Endothelial cell (in vitro differentiated cells): ENCODE data around the gene TRAF3IP3. TPM values are rescaled to one million over a fixed set of nuclear protein-coding genes. Genes with fewer than 3 reads are reported as not detected.

Experiments used
- DNase-seq: peaks from one replicate; pipeline ENCODE4 v3.0.0; 2021; ENCODE audit warnings: low spot score
- H3K27ac Mint-ChIP-seq: one replicate; pipeline ENCODE4 v1.8.0; 2021; ENCODE audit warnings: mixed read lengths, inconsistent platforms; ENCODE audit not compliant: unreplicated experiment
- H3K27me3 Mint-ChIP-seq: one replicate; pipeline ENCODE4 v1.8.0; 2021; ENCODE audit warnings: mild to moderate bottlenecking, moderate library complexity, mixed read lengths, inconsistent platforms; ENCODE audit not compliant: unreplicated experiment
- H3K36me3 Mint-ChIP-seq: one replicate; pipeline ENCODE4 v1.8.0; 2021; ENCODE audit warnings: mild to moderate bottlenecking, low read depth, mixed read lengths, inconsistent platforms; ENCODE audit not compliant: unreplicated experiment
- H3K4me1 Mint-ChIP-seq: one replicate; pipeline ENCODE4 v1.8.0; 2021; ENCODE audit warnings: mild to moderate bottlenecking, mixed read lengths, inconsistent platforms; ENCODE audit not compliant: unreplicated experiment
- H3K4me3 Mint-ChIP-seq: one replicate; pipeline ENCODE4 v1.8.0; 2021; ENCODE audit warnings: mild to moderate bottlenecking, mixed read lengths, inconsistent platforms; ENCODE audit not compliant: unreplicated experiment
- H3K9me3 Mint-ChIP-seq: one replicate; pipeline ENCODE4 v1.8.0; 2021; ENCODE audit warnings: mixed read lengths, inconsistent platforms; ENCODE audit not compliant: unreplicated experiment
- total RNA-seq: library from RNA; stranded (reverse); fragmentation: NEBNext Ultra II Directional; extraction: Animal tissue kit (Norgen Biotek cat#: 25700); gene quantifications from one replicate; pipeline ENCODE4 v1.2.1, GENCODE V29; 2021; ENCODE audit not compliant: unreplicated experiment
- TF ChIP-seq, protein P1 (sequence below): fragments of 200-600 bp; sonication (generic); IDR thresholded peaks from one replicate; pipeline ENCODE4 v1.5.0; 2021; ENCODE audit warnings: antibody characterized with exemption; ENCODE audit not compliant: unreplicated experiment

TRAF3IP3 gene
- total RNA-seq, 1 donor from 2014 or later: not detected

DNA sequence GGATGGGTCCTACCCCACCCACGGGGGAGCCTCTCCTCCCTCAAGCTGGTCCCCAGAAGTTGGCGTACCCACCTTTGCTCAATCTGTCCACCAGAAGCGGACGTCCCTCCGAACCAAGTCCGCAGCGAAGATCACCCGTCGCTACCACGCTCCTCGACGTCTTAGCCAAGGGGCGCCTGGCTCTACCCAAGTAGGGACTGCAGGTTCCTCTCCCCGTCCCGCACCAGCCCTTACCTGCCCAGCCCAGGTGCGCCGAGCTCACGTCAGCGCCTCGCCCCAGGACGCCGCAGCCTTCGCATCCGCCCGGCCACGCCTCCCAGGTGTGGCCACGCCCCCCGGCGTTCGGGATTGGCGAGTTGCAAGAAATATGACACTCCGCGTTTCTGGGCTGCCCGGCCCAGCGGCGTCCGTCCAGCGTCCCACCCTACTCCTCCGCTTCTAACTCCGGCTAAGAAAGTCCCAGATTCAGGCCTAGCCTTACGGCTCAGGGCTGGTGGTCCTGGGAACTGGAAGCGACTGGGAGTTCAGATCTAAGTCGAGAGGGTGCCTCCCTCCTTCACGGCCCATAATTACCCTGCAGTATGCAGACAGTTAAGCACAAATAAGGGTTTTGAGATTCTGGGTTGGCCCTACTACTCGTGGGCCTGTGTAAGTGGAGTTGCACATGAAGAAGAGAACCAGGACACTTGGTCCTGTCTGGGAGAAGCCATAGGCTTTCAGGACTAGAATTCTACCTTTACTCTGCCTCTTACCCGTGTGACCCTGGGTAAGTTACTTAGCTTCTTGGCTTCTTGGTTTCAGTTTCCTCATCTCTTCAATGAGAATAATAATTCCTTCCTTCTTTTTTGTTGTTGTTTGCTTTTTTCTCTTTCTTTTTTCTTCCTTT lies 50.3 kb downstream of the TRAF3IP3 start, which contains the start of gene IRF6:
Gene IRF6 (minus strand): TSS at position 268 of the 886 bp plus-strand sequence. CDS start 4,729 bp downstream, outside the sequence.
- TF ChIP-seq, protein P1, sequence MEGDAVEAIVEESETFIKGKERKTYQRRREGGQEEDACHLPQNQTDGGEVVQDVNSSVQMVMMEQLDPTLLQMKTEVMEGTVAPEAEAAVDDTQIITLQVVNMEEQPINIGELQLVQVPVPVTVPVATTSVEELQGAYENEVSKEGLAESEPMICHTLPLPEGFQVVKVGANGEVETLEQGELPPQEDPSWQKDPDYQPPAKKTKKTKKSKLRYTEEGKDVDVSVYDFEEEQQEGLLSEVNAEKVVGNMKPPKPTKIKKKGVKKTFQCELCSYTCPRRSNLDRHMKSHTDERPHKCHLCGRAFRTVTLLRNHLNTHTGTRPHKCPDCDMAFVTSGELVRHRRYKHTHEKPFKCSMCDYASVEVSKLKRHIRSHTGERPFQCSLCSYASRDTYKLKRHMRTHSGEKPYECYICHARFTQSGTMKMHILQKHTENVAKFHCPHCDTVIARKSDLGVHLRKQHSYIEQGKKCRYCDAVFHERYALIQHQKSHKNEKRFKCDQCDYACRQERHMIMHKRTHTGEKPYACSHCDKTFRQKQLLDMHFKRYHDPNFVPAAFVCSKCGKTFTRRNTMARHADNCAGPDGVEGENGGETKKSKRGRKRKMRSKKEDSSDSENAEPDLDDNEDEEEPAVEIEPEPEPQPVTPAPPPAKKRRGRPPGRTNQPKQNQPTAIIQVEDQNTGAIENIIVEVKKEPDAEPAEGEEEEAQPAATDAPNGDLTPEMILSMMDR: no peak
- Mint-ChIP-seq H3K9me3 (no peaks in the 10 kb centered on the region), H3K36me3 (no peaks in the 10 kb centered on the region), H3K4me1 (peaks cover 25% of the 10 kb centered on the region), H3K4me3 (peak within 1 kb of the TSS; percentile 86), H3K27me3 (peaks cover 11% of the 10 kb centered on the region), H3K27ac (no peak within 1 kb of the TSS)
- peak; percentile 80 for DNase-seq

DNA sequence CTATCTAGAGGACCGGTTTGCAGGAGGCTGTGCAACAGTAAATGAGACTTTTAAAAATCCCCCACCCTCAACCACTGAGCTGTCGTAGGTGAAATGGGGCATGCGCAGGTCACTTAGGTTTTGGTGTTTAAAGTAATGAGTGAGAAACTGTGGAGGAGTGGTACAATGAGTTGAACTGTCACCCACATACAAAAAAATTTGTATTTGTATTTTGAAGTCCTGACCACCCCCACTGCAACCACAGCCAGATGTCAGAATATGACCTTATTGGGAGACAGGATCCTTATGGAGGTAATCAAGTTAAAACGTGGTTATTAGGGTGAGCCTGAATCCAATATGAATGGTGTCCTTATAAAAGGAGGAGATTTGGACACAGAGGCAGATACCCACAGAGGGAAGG lies 51.7 kb downstream of the TRAF3IP3 start:
- peaks cover 16% of the 10 kb centered on the region for H3K4me1 Mint-ChIP-seq
- TF ChIP-seq, protein P1: no peak
- H3K27ac Mint-ChIP-seq: no peak overlapping the region
- no peak for DNase-seq
- H3K27me3 Mint-ChIP-seq: peaks cover 10% of the 10 kb centered on the region
- H3K4me3 Mint-ChIP-seq: no peak overlapping the region
- no peaks in the 10 kb centered on the region for H3K36me3 Mint-ChIP-seq
- no peaks in the 10 kb centered on the region for H3K9me3 Mint-ChIP-seq

DNA sequence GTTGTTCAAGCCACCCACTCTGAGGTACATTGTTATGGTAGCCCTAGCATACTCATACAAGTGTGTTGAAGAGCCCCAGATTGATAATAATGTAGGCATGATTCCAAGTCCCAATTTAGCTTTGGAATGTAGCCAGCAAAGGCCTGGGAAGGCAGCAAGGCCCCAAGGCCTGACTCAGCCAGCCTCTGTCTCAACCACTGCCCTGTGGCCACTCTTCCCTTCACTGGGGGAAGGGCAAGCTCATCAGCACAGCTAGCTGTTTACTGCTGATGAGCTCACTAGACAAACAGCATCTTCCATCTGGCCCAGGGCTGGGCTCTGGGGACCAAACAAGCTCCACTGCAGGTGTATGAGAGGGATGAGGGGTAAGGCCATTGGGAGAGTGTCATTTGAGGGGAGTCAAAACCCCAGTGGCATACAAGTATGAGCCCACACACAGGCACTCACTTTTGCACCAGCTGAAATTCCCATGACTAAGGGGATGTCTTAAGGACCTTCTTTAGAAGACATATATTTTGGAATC lies 52.3 kb downstream of the TRAF3IP3 start:
- TF ChIP-seq, protein P1: no peak
- Mint-ChIP-seq H3K27me3 (peaks cover 8% of the 10 kb centered on the region), H3K36me3 (no peaks in the 10 kb centered on the region), H3K4me3 (no peak overlapping the region), H3K9me3 (no peaks in the 10 kb centered on the region), H3K4me1 (peaks cover 15% of the 10 kb centered on the region), H3K27ac (no peak overlapping the region)
- no peak for DNase-seq

- Mint-ChIP-seq H3K9me3 (no peaks in the 10 kb centered on the region), H3K27me3 (peaks cover 8% of the 10 kb centered on the region), H3K4me1 (peaks cover 18% of the 10 kb centered on the region), H3K27ac (no peak overlapping the region), H3K36me3 (no peaks in the 10 kb centered on the region), H3K4me3 (no peak overlapping the region)
- no peak for DNase-seq
- TF ChIP-seq, protein P1: no peak
These were observed 53.8 kb downstream of the TRAF3IP3 start for GRCh38 chr1:209809611-209810010.

- H3K4me1 Mint-ChIP-seq: peaks cover 15% of the 10 kb centered on the region
- H3K36me3 Mint-ChIP-seq: no peaks in the 10 kb centered on the region
- no peak overlapping the region for H3K27ac Mint-ChIP-seq
- no peak for DNase-seq
- H3K27me3 Mint-ChIP-seq: peaks cover 2% of the 10 kb centered on the region
- no peaks in the 10 kb centered on the region for H3K9me3 Mint-ChIP-seq
- no peak overlapping the region for H3K4me3 Mint-ChIP-seq
- TF ChIP-seq, protein P1: no peak
These were observed 54.9 kb downstream of the TRAF3IP3 start for GRCh38 chr1:209810783-209811182.
